T-cell (primary cell): ENCODE results near the gene RGS14. TPM values are rescaled to one million over a fixed set of nuclear protein-coding genes. Genes with fewer than 3 reads are reported as not detected.

Source experiments
- ATAC-seq, 4 experiments: fragments of 200-7000 bp in 3 of 4; fragments of 150-1000 bp in 1 of 4; cut with Tn5 transposase; replicated peaks in 1 of 4; 1 replicate in 3 of 4; 2 replicates in 1 of 4; pipeline ENCODE4 v1.10.0; 2021; ENCODE audit warnings: moderate library complexity in 3 of 4, mild to moderate bottlenecking in 2 of 4, moderate number of reproducible peaks in 1 of 4
- CTCF ChIA-PET, 2 donors: fragments of 300-600 bp; sonication (Branson Sonifier 250); formaldehyde crosslinking; loops; one replicate each; lab custom pipeline; 2022; ENCODE audit warnings: antibody characterized with exemption in 2 of 2; lab: Charles Lee
- POLR2A ChIA-PET, 2 donors: fragments of 300-600 bp; sonication (Branson Sonifier 250); formaldehyde crosslinking; loops; one replicate each; lab custom pipeline; 2022; ENCODE audit warnings: antibody characterized with exemption in 2 of 2; lab: Charles Lee
- DNase-seq, 35 experiments: peaks; one replicate each; pipeline versions ENCODE4 v3.0.0 to v3.0.0-alpha.2; 2013 to 2023
- H3K27ac ChIP-seq: one replicate; pipeline ENCODE4 v1.5.1; 2013; ENCODE audit warnings: low read length
- H3K27me3 ChIP-seq, 2 experiments: replicated peaks in 1 of 2; 1 replicate in 1 of 2; 2 replicates in 1 of 2; pipeline versions ENCODE4 v1.6.1 to v1.7.0; 2013; ENCODE audit warnings: low read length in 1 of 2, mixed read lengths in 1 of 2; ENCODE audit not compliant: control insufficient read depth in 2 of 2, insufficient read depth in 2 of 2; ENCODE audit errors: extremely low read depth in 1 of 2
- H3K36me3 ChIP-seq, 2 donors: 1 replicate in 1 of 2; 2 replicates in 1 of 2; pipeline versions ENCODE4 v1.6.1 to v1.7.0; 2013; ENCODE audit warnings: low read length in 1 of 2; ENCODE audit not compliant: control insufficient read depth in 2 of 2, insufficient read depth in 1 of 2; ENCODE audit errors: extremely low read depth in 1 of 2
- H3K4me1 ChIP-seq, 2 experiments: 1 replicate in 1 of 2; 2 replicates in 1 of 2; pipeline versions ENCODE4 v1.6.1 to v1.7.0; 2013; ENCODE audit warnings: low read length in 2 of 2, mixed read lengths in 1 of 2; ENCODE audit not compliant: insufficient read depth in 2 of 2, control insufficient read depth in 1 of 2; ENCODE audit errors: extremely low read depth in 1 of 2
- H3K4me3 ChIP-seq, 2 donors: 1 replicate in 1 of 2; 2 replicates in 1 of 2; pipeline versions ENCODE4 v1.5.1 to v1.7.0; 2013; ENCODE audit warnings: mild to moderate bottlenecking in 2 of 2, low read length in 1 of 2, moderate library complexity in 1 of 2; ENCODE audit not compliant: control insufficient read depth in 1 of 2; ENCODE audit errors: extremely low read depth in 1 of 2
- H3K9me3 ChIP-seq: 2 replicates; pipeline ENCODE4 v1.7.0; 2013
- H3K27ac Mint-ChIP-seq, 2 donors: one replicate each; pipeline ENCODE4 v1.8.0; 2020 to 2021; ENCODE audit warnings: mild to moderate bottlenecking in 2 of 2, mixed read lengths in 2 of 2
- H3K27me3 Mint-ChIP-seq, 2 donors: one replicate each; pipeline ENCODE4 v1.8.0; 2021 to 2022; ENCODE audit warnings: mixed read lengths in 2 of 2
- H3K36me3 Mint-ChIP-seq: one replicate; pipeline ENCODE4 v1.8.0; 2021; ENCODE audit warnings: mixed read lengths
- H3K4me1 Mint-ChIP-seq, 3 donors: one replicate each; pipeline ENCODE4 v1.8.0; 2020 to 2022; ENCODE audit warnings: mixed read lengths in 3 of 3, mild to moderate bottlenecking in 1 of 3
- H3K4me3 Mint-ChIP-seq, 3 donors: one replicate each; pipeline ENCODE4 v1.8.0; 2020 to 2022; ENCODE audit warnings: mild to moderate bottlenecking in 3 of 3, mixed read lengths in 3 of 3, moderate library complexity in 3 of 3
- H3K9me3 Mint-ChIP-seq, 3 donors: one replicate each; pipeline ENCODE4 v1.8.0; 2020 to 2022; ENCODE audit warnings: mixed read lengths in 3 of 3
- WGBS: methylation state at CpG from one replicate; pipeline ENCODE4 v1.1.5; 2013; ENCODE audit warnings: missing lambda C conversion rate; ENCODE audit not compliant: insufficient coverage; 5-methylcytosine and 5-hydroxymethylcytosine counted together
- total RNA-seq, 35 experiments: library from RNA in 6 of 35; stranded (reverse) in 6 of 35; fragments of 120-200 nt in 1 of 35; gene quantifications; one replicate each; pipeline versions ENCODE4 v1.2.1 to v1.2.4 and lab custom pipeline; 2013 to 2026

RGS14 gene
- total RNA-seq, 5 donors from 2014 or later (not counting 1 experiment from before 2014, with no cell fraction given): 85.7 to 209 (median 195) TPM

GRCh38 chr5:177310757-177311391 lies 46.9 kb upstream of the RGS14 start:
- H3K4me1 Mint-ChIP-seq: peaks cover 14 to 52% (median 36%) of the 10 kb centered on the region in 3 donors
- ATAC-seq: no peak
- Histone ChIP-seq H3K27ac (no peak overlapping the region), H3K9me3 (no peaks in the 10 kb centered on the region), H3K36me3 (peaks cover 0 to 10% of the 10 kb centered on the region in 2 donors), H3K4me1 (peaks cover 14 to 64% of the 10 kb centered on the region in 2 experiments), H3K27me3 (peaks cover 0 to 14% of the 10 kb centered on the region in 2 experiments), H3K4me3 (peak overlapping the region in 1 of 2 donors; percentile 65)
- ChIA-PET CTCF (interaction anchor here (0.6 to 1.8 kb wide), 10 partner anchors 8 to 167 kb away, joined by 3 to 7 read pairs (median 6); no protein-coding TSS in a partner anchor), POLR2A (no interaction called here)
- no peaks in the 10 kb centered on the region for H3K9me3 Mint-ChIP-seq
- peak overlapping the region; percentile 62 to 90 (median 70) for H3K4me3 Mint-ChIP-seq
- peak overlapping the region in 1 of 2 donors; percentile 28 for H3K27ac Mint-ChIP-seq
- peaks cover 11% of the 10 kb centered on the region for H3K36me3 Mint-ChIP-seq
- WGBS: 14% methylated on average over 12 of the region's 20 CpGs
- DNase-seq: peak in 1 of 35 experiments; percentile 39
- peaks cover 0 to 4% of the 10 kb centered on the region in 2 donors for H3K27me3 Mint-ChIP-seq

- ChIA-PET POLR2A (no interaction called here), CTCF (interaction anchor here in 1 of 2 donors (0.6 kb wide), 1 partner anchor 167 kb away, joined by 5 read pairs; no protein-coding TSS in a partner anchor)
- peaks cover 6% of the 10 kb centered on the region for H3K36me3 Mint-ChIP-seq
- H3K9me3 ChIP-seq: no peaks in the 10 kb centered on the region
- peaks cover 14 to 47% (median 31%) of the 10 kb centered on the region in 3 donors for H3K4me1 Mint-ChIP-seq
- no peak overlapping the region for H3K27ac Mint-ChIP-seq
- H3K4me3 ChIP-seq: peak overlapping the region; percentile 60 to 65
- H3K27ac ChIP-seq: no peak overlapping the region
- no peak for ATAC-seq
- DNase-seq: no peak
- no peaks in the 10 kb centered on the region for H3K9me3 Mint-ChIP-seq
- H3K36me3 ChIP-seq: peaks cover 0 to 10% of the 10 kb centered on the region in 2 donors
- H3K4me3 Mint-ChIP-seq: peak overlapping the region; percentile 63 to 90 (median 71)
- peaks cover 0 to 4% of the 10 kb centered on the region in 2 donors for H3K27me3 Mint-ChIP-seq
- H3K27me3 ChIP-seq: peaks cover 0 to 14% of the 10 kb centered on the region in 2 experiments
- H3K4me1 ChIP-seq: peaks cover 14 to 63% of the 10 kb centered on the region in 2 experiments
- 5% methylated on average over 22 of the region's 23 CpGs for WGBS
Measured at GRCh38 chr5:177311392-177311722, 46.4 kb upstream of the RGS14 start.

GRCh38 chr5:177311723-177312648 lies 45.7 kb upstream of the RGS14 start, which contains the start of gene MXD3:
Gene MXD3, minus strand, starts transcription at chr5:177311898. Its CDS starts 68 bp downstream, at chr5:177311830.
- Histone ChIP-seq H3K4me1 (peaks cover 14 to 57% of the 10 kb centered on the region in 2 experiments), H3K27me3 (peaks cover 0 to 14% of the 10 kb centered on the region in 2 experiments), H3K4me3 (peak within 1 kb of the TSS; percentile 65 to 73), H3K27ac (peak within 1 kb of the TSS; percentile 33), H3K36me3 (peaks cover 0 to 4% of the 10 kb centered on the region in 2 donors), H3K9me3 (no peaks in the 10 kb centered on the region)
- H3K27ac Mint-ChIP-seq: peak within 1 kb of the TSS in 1 of 2 donors; percentile 28
- POLR2A ChIA-PET: interaction anchor here in 1 of 2 donors (0.7 kb wide), 1 partner anchor 39 kb away, joined by 3 read pairs; the partner anchor contains the start of gene LMAN2
- peak within 1 kb of the TSS; percentile 71 to 90 (median 71) for H3K4me3 Mint-ChIP-seq
- peaks cover under 1% of the 10 kb centered on the region for H3K36me3 Mint-ChIP-seq
- DNase-seq: peak; percentile 80 to 96 (median 92)
- under 1% methylated on average over 72 of the region's 78 CpGs for WGBS
- H3K27me3 Mint-ChIP-seq: peaks cover 0 to 4% of the 10 kb centered on the region in 2 donors
- H3K4me1 Mint-ChIP-seq: peaks cover 14 to 41% (median 27%) of the 10 kb centered on the region in 3 donors
- no peaks in the 10 kb centered on the region for H3K9me3 Mint-ChIP-seq
- CTCF ChIA-PET: interaction anchor here (0.5 to 0.7 kb wide), 3 partner anchors 40 to 176 kb away, joined by 3 to 10 read pairs (median 3); partner anchors contain the start of gene LMAN2 (in 1 of the 2)
- peak; percentile 91 to 94 (median 92) for ATAC-seq

GRCh38 chr5:177312649-177313181 lies 45.0 kb upstream of the RGS14 start:
- peaks cover 0 to 14% of the 10 kb centered on the region in 2 experiments for H3K27me3 ChIP-seq
- DNase-seq (peak in 3 of 35 experiments; percentile 23 to 51 (median 30)), ATAC-seq (peak in 3 of 4 experiments; percentile 17 to 22 (median 18))
- WGBS: under 1% methylated on average over 17 of the region's 19 CpGs
- H3K4me1 Mint-ChIP-seq: peaks cover 14 to 39% (median 25%) of the 10 kb centered on the region in 3 donors
- H3K36me3 ChIP-seq: peaks cover 0 to 4% of the 10 kb centered on the region in 2 donors
- H3K27me3 Mint-ChIP-seq: peaks cover 0 to 4% of the 10 kb centered on the region in 2 donors
- ChIA-PET CTCF (interaction anchor here (0.5 to 0.7 kb wide), 3 partner anchors 39 to 176 kb away, joined by 3 to 10 read pairs (median 3); partner anchors contain the start of gene LMAN2 (in 1 of the 2)), POLR2A (interaction anchor here in 1 of 2 donors (0.7 kb wide), 1 partner anchor 38 kb away, joined by 3 read pairs; the partner anchor contains the start of gene LMAN2)
- peak overlapping the region; percentile 46 to 90 (median 62) for H3K4me3 Mint-ChIP-seq
- H3K36me3 Mint-ChIP-seq: no peaks in the 10 kb centered on the region
- no peaks in the 10 kb centered on the region for H3K9me3 Mint-ChIP-seq
- H3K9me3 ChIP-seq: no peaks in the 10 kb centered on the region
- peak overlapping the region; percentile 33 for H3K27ac ChIP-seq
- H3K4me3 ChIP-seq: peak overlapping the region; percentile 65 to 73
- no peak overlapping the region for H3K27ac Mint-ChIP-seq
- peaks cover 14 to 52% of the 10 kb centered on the region in 2 experiments for H3K4me1 ChIP-seq

- no peak for ATAC-seq
- Histone ChIP-seq H3K9me3 (no peaks in the 10 kb centered on the region), H3K36me3 (peaks cover 0 to 4% of the 10 kb centered on the region in 2 donors), H3K27me3 (peaks cover 0 to 14% of the 10 kb centered on the region in 2 experiments), H3K27ac (no peak overlapping the region), H3K4me1 (peaks cover 14 to 49% of the 10 kb centered on the region in 2 experiments), H3K4me3 (no peak overlapping the region)
- peaks cover 0 to 4% of the 10 kb centered on the region in 2 donors for H3K27me3 Mint-ChIP-seq
- H3K36me3 Mint-ChIP-seq: no peaks in the 10 kb centered on the region
- no peak overlapping the region for H3K4me3 Mint-ChIP-seq
- 96% methylated on average over 8 of the region's 15 CpGs for WGBS
- no peaks in the 10 kb centered on the region for H3K9me3 Mint-ChIP-seq
- ChIA-PET POLR2A (no interaction called here), CTCF (no interaction called here)
- no peak overlapping the region for H3K27ac Mint-ChIP-seq
- DNase-seq: no peak
- peaks cover 19 to 43% (median 31%) of the 10 kb centered on the region in 3 donors for H3K4me1 Mint-ChIP-seq
Measured at GRCh38 chr5:177313561-177314259, 44.0 kb upstream of the RGS14 start.
